Endodermal cell (in vitro differentiated cells): Measurements from ENCODE around the gene MACROD2. TPM values are rescaled to one million over a fixed set of nuclear protein-coding genes. Genes with fewer than 3 reads are reported as not detected.

Experiments
- DNase-seq: peaks from one replicate; pipeline ENCODE4 v3.0.0-alpha.2; 2017
- H3K27ac ChIP-seq: 2 replicates; pipeline ENCODE4 v1.5.1; 2013; ENCODE audit warnings: mild to moderate bottlenecking, low read depth, low read length, moderate library complexity
- H3K27me3 ChIP-seq: 2 replicates; pipeline ENCODE4 v1.6.1; 2013; ENCODE audit warnings: mild to moderate bottlenecking, low read length, moderate library complexity; ENCODE audit not compliant: insufficient read depth, control insufficient read depth, poor library complexity, severe bottlenecking
- H3K36me3 ChIP-seq: 2 replicates; pipeline ENCODE4 v1.7.0; 2013; ENCODE audit warnings: mild to moderate bottlenecking, low read length, moderate library complexity; ENCODE audit not compliant: control insufficient read depth, insufficient read depth
- H3K4me1 ChIP-seq: one replicate; pipeline ENCODE4 v1.7.0; 2013; ENCODE audit warnings: low read length; ENCODE audit not compliant: control insufficient read depth, insufficient read depth
- H3K4me3 ChIP-seq: 2 replicates; pipeline ENCODE4 v1.5.1; 2013; ENCODE audit warnings: mild to moderate bottlenecking, low read length, moderate library complexity
- H3K9ac ChIP-seq: 2 replicates; pipeline ENCODE4 v1.6.1; 2013; ENCODE audit warnings: mild to moderate bottlenecking, low read length, moderate library complexity; ENCODE audit not compliant: poor library complexity, severe bottlenecking; ENCODE audit errors: extremely low read depth
- H3K9me3 ChIP-seq: 2 replicates; pipeline ENCODE4 v1.6.1; 2013; ENCODE audit warnings: mild to moderate bottlenecking, low read length, moderate library complexity; ENCODE audit not compliant: control insufficient read depth
- H3K27ac Mint-ChIP-seq: 2 replicates; pipeline ENCODE4 v1.8.0; 2020; ENCODE audit warnings: mixed read lengths
- H3K27me3 Mint-ChIP-seq: 2 replicates; pipeline ENCODE4 v1.8.0; 2021; ENCODE audit warnings: mild to moderate bottlenecking, mixed read lengths; ENCODE audit not compliant: insufficient read depth
- H3K36me3 Mint-ChIP-seq: 2 replicates; pipeline ENCODE4 v1.8.0; 2020; ENCODE audit warnings: low read depth, mixed read lengths
- H3K4me1 Mint-ChIP-seq: 2 replicates; pipeline ENCODE4 v1.8.0; 2020; ENCODE audit warnings: mixed read lengths
- H3K4me3 Mint-ChIP-seq: 2 replicates; pipeline ENCODE4 v1.8.0; 2020; ENCODE audit warnings: mild to moderate bottlenecking, moderate library complexity, mixed read lengths
- H3K9me3 Mint-ChIP-seq: 2 replicates; pipeline ENCODE4 v1.8.0; 2020; ENCODE audit warnings: mild to moderate bottlenecking, mixed read lengths
- CTCF ChIP-seq: fragments of 200-600 bp; sonication (generic); conservative IDR thresholded peaks from 2 replicates; pipeline ENCODE4 v1.5.0; 2021; ENCODE audit warnings: antibody characterized with exemption, mild to moderate bottlenecking
- WGBS, 2 experiments: methylation state at CpG; one replicate each; pipeline versions ENCODE4 v1.1.5 to v1.1.7; 2013; ENCODE audit warnings: missing lambda C conversion rate in 2 of 2, mixed read lengths in 1 of 2; ENCODE audit not compliant: insufficient coverage in 1 of 2, insufficient read length in 1 of 2; 5-methylcytosine and 5-hydroxymethylcytosine counted together
- total RNA-seq, 2 donors: library from RNA; stranded (reverse); fragmentation: NEBNext Ultra II Directional in 1 of 2; extraction: Animal tissue kit (Norgen Biotek cat#: 25700) in 1 of 2; gene quantifications; 2 replicates in 1 of 2; 3 replicates in 1 of 2; pipeline ENCODE4 v1.2.1, GENCODE V29; 2021

The MACROD2 gene
- total RNA-seq, 2 donors from 2014 or later: 2.3 to 4.8 TPM

- 75 to 81% methylated on average over 1 of the region's 1 CpG for WGBS, 2 experiments
- Histone ChIP-seq H3K9me3 (peaks cover 4% of the 10 kb centered on the region), H3K27ac (no peak overlapping the region), H3K9ac (no peak overlapping the region), H3K4me3 (no peak overlapping the region), H3K4me1 (peaks cover 3% of the 10 kb centered on the region), H3K27me3 (no peaks in the 10 kb centered on the region), H3K36me3 (no peaks in the 10 kb centered on the region)
- Mint-ChIP-seq H3K27ac (no peak overlapping the region), H3K27me3 (no peaks in the 10 kb centered on the region), H3K9me3 (peaks cover 10% of the 10 kb centered on the region), H3K4me3 (no peak overlapping the region), H3K4me1 (peaks cover 17% of the 10 kb centered on the region), H3K36me3 (no peaks in the 10 kb centered on the region)
- DNase-seq: no peak
- TF ChIP-seq CTCF: no peak
These were observed 1272.6 kb downstream of the MACROD2 start for GRCh38 chr20:15267935-15268334.

GRCh38 chr20:15278041-15278440 is 1282.7 kb downstream of the MACROD2 start:
- no peak overlapping the region for H3K9ac ChIP-seq
- no peaks in the 10 kb centered on the region for H3K36me3 Mint-ChIP-seq
- no peaks in the 10 kb centered on the region for H3K4me1 Mint-ChIP-seq
- H3K4me3 Mint-ChIP-seq: no peak overlapping the region
- no peaks in the 10 kb centered on the region for H3K27me3 ChIP-seq
- no peak overlapping the region for H3K4me3 ChIP-seq
- H3K27ac Mint-ChIP-seq: no peak overlapping the region
- no peaks in the 10 kb centered on the region for H3K36me3 ChIP-seq
- H3K9me3 ChIP-seq: no peaks in the 10 kb centered on the region
- no peak for DNase-seq
- no peak for TF ChIP-seq CTCF
- peaks cover 24% of the 10 kb centered on the region for H3K9me3 Mint-ChIP-seq
- H3K27ac ChIP-seq: no peak overlapping the region
- no peaks in the 10 kb centered on the region for H3K4me1 ChIP-seq
- no peaks in the 10 kb centered on the region for H3K27me3 Mint-ChIP-seq

GRCh38 chr20:15287329-15287728 is 1292.0 kb downstream of the MACROD2 start:
- WGBS, 2 experiments: 98% methylated on average over 3 of the region's 5 CpGs; no CpG with 5 or more reads in 1 of the 2 experiments
- TF ChIP-seq CTCF: no peak
- H3K36me3 Mint-ChIP-seq: no peaks in the 10 kb centered on the region
- no peak overlapping the region for H3K9ac ChIP-seq
- H3K4me1 ChIP-seq: no peaks in the 10 kb centered on the region
- no peaks in the 10 kb centered on the region for H3K27me3 ChIP-seq
- H3K4me3 Mint-ChIP-seq: no peak overlapping the region
- no peaks in the 10 kb centered on the region for H3K27me3 Mint-ChIP-seq
- no peaks in the 10 kb centered on the region for H3K9me3 ChIP-seq
- no peaks in the 10 kb centered on the region for H3K36me3 ChIP-seq
- no peak for DNase-seq
- H3K27ac Mint-ChIP-seq: no peak overlapping the region
- H3K4me1 Mint-ChIP-seq: no peaks in the 10 kb centered on the region
- H3K9me3 Mint-ChIP-seq: peaks cover 7% of the 10 kb centered on the region
- H3K4me3 ChIP-seq: no peak overlapping the region
- H3K27ac ChIP-seq: no peak overlapping the region
